GM12891 (cell line): ENCODE measurements around the gene SLC25A24.
"Not testable (repeated sequence)": the region's sequence is repeated elsewhere in the genome, so short reads cannot be mapped to it uniquely, and the experiment has no call there.

Experiments
- PAX5 ChIP-seq: IDR thresholded peaks from 2 replicates; pipeline ENCODE4 v1.6.1; 2011; ENCODE audit warnings: low read length, moderate library complexity, mild to moderate bottlenecking; ENCODE audit not compliant: insufficient read depth, severe bottlenecking
- POLR2A ChIP-seq: IDR thresholded peaks from 2 replicates; pipeline ENCODE4 v1.6.1; 2011; ENCODE audit warnings: low read depth, low read length, control low read depth
- POLR2AphosphoS5 ChIP-seq: IDR thresholded peaks from 2 replicates; pipeline ENCODE4 v1.6.1; 2011; ENCODE audit warnings: low read depth, low read length, control low read depth
- POU2F2 ChIP-seq: IDR thresholded peaks from 2 replicates; pipeline ENCODE4 v1.6.1; 2011; ENCODE audit warnings: low read depth, mild to moderate bottlenecking, control low read depth, low read length, moderate library complexity
- SPI1 ChIP-seq: IDR thresholded peaks from 2 replicates; pipeline ENCODE4 v1.6.1; 2011; ENCODE audit warnings: low read depth, low read length, control low read depth
- TAF1 ChIP-seq: IDR thresholded peaks from 2 replicates; pipeline ENCODE4 v1.6.1; 2011; ENCODE audit warnings: low read depth, low read length, control low read depth

DNA sequence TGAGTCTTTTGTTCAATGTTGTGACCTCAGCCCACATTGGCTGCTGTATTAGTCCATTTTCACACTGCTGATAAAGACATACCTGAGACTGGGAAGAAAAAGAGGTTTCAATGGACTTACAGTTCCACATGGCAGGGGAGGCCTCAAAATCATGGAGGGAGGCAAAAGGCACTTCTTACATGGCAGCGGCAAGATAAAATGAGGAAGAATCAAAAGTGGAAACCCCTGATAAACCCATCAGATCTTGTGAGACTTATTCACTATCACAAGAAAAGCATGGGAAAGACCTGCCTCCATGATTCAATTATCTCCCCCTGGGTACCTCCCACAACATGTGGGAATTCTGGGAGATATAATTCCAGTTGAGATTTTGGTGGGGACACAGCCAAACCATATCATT, 68.9 kb downstream of the SLC25A24 start:
- TF ChIP-seq POLR2AphosphoS5, TAF1, POLR2A, SPI1, POU2F2, PAX5: not testable (repeated sequence)
